Upper lobe of left lung (tissue), 4 donors: ENCODE results near the gene ADIPOR1.

ENCODE experiments used
- EP300 ChIP-seq, 4 donors: sonication (generic); formaldehyde crosslinking; IDR thresholded peaks; one replicate each; pipeline ENCODE4 v1.5.1; 2017; ENCODE audit warnings: antibody characterized with exemption in 4 of 4, control low read depth in 2 of 4
- POLR2A ChIP-seq, 4 donors: fragments of 450-650 bp; IDR thresholded peaks; one replicate each; pipeline ENCODE4 v1.5.1; 2016 to 2017; ENCODE audit warnings: antibody characterized with exemption in 4 of 4, mild to moderate bottlenecking in 2 of 4
- POLR2AphosphoS5 ChIP-seq, 2 donors: sonication (generic); formaldehyde crosslinking; IDR thresholded peaks; one replicate each; pipeline ENCODE4 v1.5.1; 2017; ENCODE audit warnings: antibody characterized with exemption in 2 of 2
- TF ChIP-seq, protein P1 (sequence below), 6 experiments: fragments of 450-650 bp in 4 of 6; fragments of 200-600 bp in 2 of 6; sonication (generic) in 2 of 6; IDR thresholded peaks; one replicate each; pipeline ENCODE4 v1.5.1; 2016 to 2019; ENCODE audit warnings: antibody characterized with exemption in 6 of 6

DNA sequence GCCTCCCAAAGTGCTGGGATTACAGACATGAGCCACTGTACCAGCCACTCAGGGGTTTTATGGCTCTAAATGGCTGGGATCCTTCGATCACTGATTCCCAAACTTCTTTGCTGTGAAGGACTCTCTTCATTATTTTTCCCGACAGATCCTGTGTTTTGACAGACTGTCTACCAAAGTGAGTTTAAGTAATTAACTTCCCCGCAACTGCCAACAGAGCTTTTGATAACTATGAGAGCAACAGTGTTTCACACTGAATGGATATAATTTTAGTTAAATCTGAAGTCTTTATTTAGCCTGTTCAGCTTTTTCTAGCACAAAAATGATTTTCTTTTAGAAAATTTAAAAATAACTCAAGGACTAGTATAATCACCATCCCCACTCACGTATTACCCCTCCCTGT, 56.6 kb downstream of the ADIPOR1 start:
- TF ChIP-seq, protein P1, sequence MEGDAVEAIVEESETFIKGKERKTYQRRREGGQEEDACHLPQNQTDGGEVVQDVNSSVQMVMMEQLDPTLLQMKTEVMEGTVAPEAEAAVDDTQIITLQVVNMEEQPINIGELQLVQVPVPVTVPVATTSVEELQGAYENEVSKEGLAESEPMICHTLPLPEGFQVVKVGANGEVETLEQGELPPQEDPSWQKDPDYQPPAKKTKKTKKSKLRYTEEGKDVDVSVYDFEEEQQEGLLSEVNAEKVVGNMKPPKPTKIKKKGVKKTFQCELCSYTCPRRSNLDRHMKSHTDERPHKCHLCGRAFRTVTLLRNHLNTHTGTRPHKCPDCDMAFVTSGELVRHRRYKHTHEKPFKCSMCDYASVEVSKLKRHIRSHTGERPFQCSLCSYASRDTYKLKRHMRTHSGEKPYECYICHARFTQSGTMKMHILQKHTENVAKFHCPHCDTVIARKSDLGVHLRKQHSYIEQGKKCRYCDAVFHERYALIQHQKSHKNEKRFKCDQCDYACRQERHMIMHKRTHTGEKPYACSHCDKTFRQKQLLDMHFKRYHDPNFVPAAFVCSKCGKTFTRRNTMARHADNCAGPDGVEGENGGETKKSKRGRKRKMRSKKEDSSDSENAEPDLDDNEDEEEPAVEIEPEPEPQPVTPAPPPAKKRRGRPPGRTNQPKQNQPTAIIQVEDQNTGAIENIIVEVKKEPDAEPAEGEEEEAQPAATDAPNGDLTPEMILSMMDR (IDR thresholded peaks at IDR 0.05) = no peak
- TF ChIP-seq POLR2A (IDR thresholded peaks at IDR 0.05) (no peak), EP300 (IDR thresholded peaks at IDR 0.05) (no peak), POLR2AphosphoS5 (IDR thresholded peaks at IDR 0.05) (no peak)
